Subcutaneous adipose tissue (tissue), 4 donors: ENCODE results near the gene EPB41L3. TPM values are rescaled to one million over a fixed set of nuclear protein-coding genes. Genes with fewer than 3 reads are reported as not detected.

Source experiments
- CTCF ChIP-seq: fragments of 450-650 bp; IDR thresholded peaks from one replicate; pipeline ENCODE4 v1.5.1; 2016; ENCODE audit warnings: low read depth, mild to moderate bottlenecking, control low read depth, antibody characterized with exemption, moderate library complexity
- total RNA-seq, 4 donors: library from RNA; depleted of rRNA; stranded (reverse); fragments of >200 nt; gene quantifications; one replicate each; pipeline ENCODE4 v1.1.0, GENCODE V29; 2016

The EPB41L3 gene
- total RNA-seq, 4 donors from 2014 or later, result 82.1 to 225 (median 164) TPM

DNA sequence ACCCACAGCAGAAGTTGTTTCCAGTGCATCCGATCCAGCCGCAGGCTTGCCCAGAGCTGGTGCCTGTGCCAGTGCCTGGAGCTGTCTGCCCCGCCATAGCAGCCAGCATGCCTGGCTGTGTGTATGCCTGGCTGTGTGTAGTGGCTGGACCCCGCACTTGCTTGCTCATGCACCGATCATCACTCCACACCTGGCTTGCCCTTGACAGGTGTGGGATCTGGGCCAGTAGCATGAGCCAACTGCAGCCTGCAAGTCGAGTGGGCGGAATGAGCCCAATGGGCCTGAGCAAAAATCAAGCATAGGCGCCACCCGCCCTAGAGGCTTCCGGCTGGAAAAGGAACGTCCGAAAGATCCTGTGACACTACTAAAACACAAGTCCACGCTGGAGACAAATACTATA, 74.5 kb downstream of the EPB41L3 start:
- no peak for TF ChIP-seq CTCF

DNA sequence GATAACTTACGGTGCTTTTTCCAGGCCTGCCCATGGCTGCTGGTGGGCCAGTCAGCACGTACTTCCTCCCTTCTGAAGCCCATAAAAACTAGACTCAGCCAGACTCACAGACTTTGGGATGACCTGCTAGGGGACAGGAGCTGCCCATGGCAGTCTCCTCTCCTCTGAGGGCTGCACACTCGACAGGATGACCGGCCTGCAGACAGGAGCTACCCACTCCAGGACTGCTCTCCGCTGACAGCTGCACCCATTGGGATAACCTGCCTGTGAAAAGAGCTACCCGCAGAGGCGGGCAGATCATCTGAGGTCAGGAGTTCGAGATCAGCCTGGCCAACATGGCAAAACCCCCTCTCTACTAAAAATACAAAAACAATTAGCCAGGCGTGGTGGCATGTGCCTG, 75.4 kb downstream of the EPB41L3 start:
- TF ChIP-seq CTCF, result no peak

DNA sequence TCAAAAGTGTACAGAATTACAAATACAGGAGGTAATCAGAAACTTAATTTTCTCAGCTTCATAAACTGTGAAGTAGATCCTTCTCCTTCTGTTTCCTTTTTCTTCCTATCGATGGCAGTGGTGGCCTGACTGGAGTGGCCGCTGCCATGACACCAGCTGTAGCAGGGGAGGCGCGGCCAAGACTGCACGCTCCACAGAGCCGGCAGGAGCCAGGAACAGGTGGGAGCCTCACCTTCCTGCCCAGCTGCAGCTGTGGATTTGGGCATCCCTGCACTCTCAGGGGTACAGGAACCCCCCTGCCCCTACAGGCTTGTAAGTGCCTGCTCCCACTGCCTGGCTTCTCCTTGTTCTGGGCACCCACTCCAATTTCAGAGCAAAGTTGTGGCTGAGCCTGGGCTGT, 76.1 kb downstream of the EPB41L3 start:
- no peak for TF ChIP-seq CTCF

DNA sequence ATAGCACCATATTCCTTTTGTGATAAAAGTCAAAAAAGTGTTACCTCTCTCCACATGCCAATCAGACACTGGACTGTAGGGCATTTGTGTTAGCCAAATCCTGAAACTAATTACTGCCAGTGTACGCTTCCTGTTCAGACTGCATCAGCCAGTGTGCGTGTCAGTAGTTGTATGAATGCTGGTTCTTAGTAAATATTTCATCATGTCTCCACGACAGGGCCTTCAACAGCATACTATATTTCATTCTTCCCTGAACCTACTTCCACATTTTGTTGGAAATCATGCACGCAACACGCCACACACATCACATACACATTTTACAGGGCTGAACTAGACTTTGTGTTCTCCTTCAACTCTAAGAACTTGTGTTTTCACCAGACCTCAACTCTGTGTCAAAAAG, 77.5 kb downstream of the EPB41L3 start:
- no peak for TF ChIP-seq CTCF

GRCh38 chr18:5464251-5464650, 79.5 kb downstream of the EPB41L3 start:
- no peak for TF ChIP-seq CTCF

DNA sequence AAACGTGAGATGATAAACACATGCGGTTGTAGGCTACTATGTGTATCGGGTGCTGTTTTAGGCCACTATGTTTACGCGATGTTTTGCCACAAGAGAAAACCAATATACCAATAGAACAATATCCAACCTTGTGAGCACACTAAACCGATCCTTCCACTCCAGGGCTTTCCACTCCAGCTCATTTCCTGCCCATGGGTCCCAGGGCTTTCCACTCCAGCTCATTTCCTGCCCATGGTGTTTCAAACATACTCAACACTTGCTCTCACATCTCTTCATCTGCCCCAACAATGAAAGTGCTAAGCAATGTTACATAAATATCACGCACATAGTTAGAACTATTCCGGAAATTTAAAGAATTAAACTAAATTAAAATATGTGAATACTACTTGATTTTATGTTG, 80.0 kb downstream of the EPB41L3 start:
- no peak for TF ChIP-seq CTCF

DNA sequence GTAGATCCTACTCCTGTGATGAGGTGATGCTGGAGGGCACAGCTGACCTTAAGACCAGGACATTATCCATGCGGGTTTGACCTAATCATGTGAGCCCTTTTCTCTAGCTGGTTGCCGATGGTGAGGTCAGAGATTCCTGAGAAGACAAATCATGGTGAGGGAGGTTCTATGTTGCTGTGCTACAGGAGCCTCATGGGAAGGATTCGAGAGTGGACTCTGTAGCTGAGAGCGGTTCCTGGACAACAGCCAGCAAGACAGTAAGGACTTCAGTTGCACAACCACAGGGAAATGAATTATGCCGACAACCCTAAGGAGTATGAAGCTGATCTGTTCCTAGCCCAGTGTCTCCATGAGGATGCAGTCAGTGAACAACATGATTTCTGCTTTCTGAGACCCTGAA, 80.4 kb downstream of the EPB41L3 start:
- TF ChIP-seq CTCF, result no peak

DNA sequence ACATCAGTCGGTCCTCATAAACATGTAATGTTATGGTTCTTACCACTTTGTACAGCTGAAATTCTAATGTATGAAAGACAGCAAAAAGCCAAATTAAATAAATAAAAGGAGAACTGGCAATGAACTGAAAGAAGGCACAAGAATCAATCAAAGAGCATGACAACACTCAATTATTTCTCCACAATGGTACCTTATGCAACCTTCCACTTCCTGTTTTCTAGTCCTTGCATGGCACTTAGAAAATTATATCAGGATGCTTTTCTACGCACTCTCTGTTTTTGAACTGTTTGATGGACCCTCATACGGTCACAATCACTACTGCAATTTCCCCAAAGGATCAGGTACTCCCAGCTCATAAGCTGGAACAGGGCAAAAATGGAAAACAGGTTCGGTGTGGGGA, 81.6 kb downstream of the EPB41L3 start:
- TF ChIP-seq CTCF, result no peak
